NT2/D1 (cell line): Measurements from ENCODE around the gene CWC27.

Source experiments
- DNase-seq: peaks from one replicate; pipeline ENCODE4 v3.0.0-alpha.2; 2011; ENCODE audit warnings: low read depth, low spot score
- H3K27me3 ChIP-seq: 2 replicates; pipeline ENCODE4 v1.6.0; 2011; ENCODE audit warnings: mild to moderate bottlenecking; ENCODE audit not compliant: insufficient read length, insufficient read depth
- H3K36me3 ChIP-seq: 2 replicates; pipeline ENCODE4 v1.6.1; 2011; ENCODE audit warnings: mild to moderate bottlenecking, low read length, mixed read lengths; ENCODE audit not compliant: insufficient read depth, insufficient read length
- H3K4me1 ChIP-seq: 2 replicates; pipeline ENCODE4 v1.5.1; 2011; ENCODE audit not compliant: insufficient read depth, insufficient read length
- H3K4me3 ChIP-seq: 2 replicates; pipeline ENCODE4 v1.5.1; 2011; ENCODE audit warnings: low read depth; ENCODE audit not compliant: insufficient read length
- H3K9ac ChIP-seq: 2 replicates; pipeline ENCODE4 v1.6.0; 2011; ENCODE audit warnings: low read depth; ENCODE audit not compliant: insufficient read length
- H3K9me3 ChIP-seq: 2 replicates; pipeline ENCODE4 v1.5.1; 2011; ENCODE audit warnings: mild to moderate bottlenecking, low read length; ENCODE audit not compliant: insufficient read depth
- SUZ12 ChIP-seq: IDR thresholded peaks from 2 replicates; pipeline ENCODE4 v1.6.1; 2011; ENCODE audit not compliant: insufficient read length, insufficient read depth; ENCODE audit errors: extremely low read depth
- YY1 ChIP-seq: IDR thresholded peaks from 2 replicates; pipeline ENCODE4 v1.6.1; 2011; ENCODE audit not compliant: insufficient read length, insufficient read depth
- ZNF274 ChIP-seq: IDR thresholded peaks from 2 replicates; pipeline ENCODE4 v1.6.1; 2011; ENCODE audit warnings: mild to moderate bottlenecking, low read depth, low read length

The CWC27 gene

GRCh38 chr5:64749385-64749784, 19.3 kb upstream of the CWC27 start:
- H3K36me3 ChIP-seq: peaks cover 7% of the 10 kb centered on the region
- H3K4me3 ChIP-seq: no peak overlapping the region
- H3K9me3 ChIP-seq: no peaks in the 10 kb centered on the region
- no peak overlapping the region for H3K9ac ChIP-seq
- no peak for TF ChIP-seq ZNF274
- no peak for TF ChIP-seq SUZ12
- no peak for TF ChIP-seq YY1
- H3K27me3 ChIP-seq: no peaks in the 10 kb centered on the region
- DNase-seq: no peak
- H3K4me1 ChIP-seq: no peaks in the 10 kb centered on the region

GRCh38 chr5:64754066-64754465, 14.7 kb upstream of the CWC27 start:
- no peaks in the 10 kb centered on the region for H3K27me3 ChIP-seq
- H3K4me3 ChIP-seq: no peak overlapping the region
- no peaks in the 10 kb centered on the region for H3K9me3 ChIP-seq
- TF ChIP-seq SUZ12 (no peak), YY1 (no peak), ZNF274 (no peak)
- peaks cover 9% of the 10 kb centered on the region for H3K36me3 ChIP-seq
- no peaks in the 10 kb centered on the region for H3K4me1 ChIP-seq
- no peak for DNase-seq
- no peak overlapping the region for H3K9ac ChIP-seq

- no peak for DNase-seq
- peaks cover 8% of the 10 kb centered on the region for H3K36me3 ChIP-seq
- H3K4me3 ChIP-seq: no peak overlapping the region
- H3K9ac ChIP-seq: no peak overlapping the region
- no peak for TF ChIP-seq YY1
- TF ChIP-seq ZNF274: no peak
- no peak for TF ChIP-seq SUZ12
- H3K9me3 ChIP-seq: no peaks in the 10 kb centered on the region
- H3K4me1 ChIP-seq: no peaks in the 10 kb centered on the region
- no peaks in the 10 kb centered on the region for H3K27me3 ChIP-seq
Measured at GRCh38 chr5:64758901-64759300, 9.8 kb upstream of the CWC27 start.

- peaks cover 18% of the 10 kb centered on the region for H3K36me3 ChIP-seq
- DNase-seq: no peak
Measured at GRCh38 chr5:64759960-64760660, 8.6 kb upstream of the CWC27 start.

GRCh38 chr5:64763948-64764503, 4.7 kb upstream of the CWC27 start:
- DNase-seq: no peak
- peaks cover 29% of the 10 kb centered on the region for H3K36me3 ChIP-seq
- H3K27me3 ChIP-seq: no peaks in the 10 kb centered on the region
- TF ChIP-seq SUZ12 (no peak), ZNF274 (no peak), YY1 (no peak)
- H3K9ac ChIP-seq: no peak overlapping the region
- no peak overlapping the region for H3K4me3 ChIP-seq
- no peaks in the 10 kb centered on the region for H3K4me1 ChIP-seq
- H3K9me3 ChIP-seq: no peaks in the 10 kb centered on the region

More at GRCh38 chr5:64759960-64760660, 8.6 kb upstream of the CWC27 start:
- Histone ChIP-seq H3K27me3 (no peaks in the 10 kb centered on the region), H3K4me3 (no peak overlapping the region), H3K9me3 (no peaks in the 10 kb centered on the region), H3K4me1 (no peaks in the 10 kb centered on the region), H3K9ac (no peak overlapping the region)
- TF ChIP-seq YY1 (no peak), ZNF274 (no peak), SUZ12 (no peak)

GRCh38 chr5:64765804-64766504, 2.8 kb upstream of the CWC27 start:
- Histone ChIP-seq H3K9me3 (no peaks in the 10 kb centered on the region), H3K4me3 (no peak overlapping the region), H3K27me3 (no peaks in the 10 kb centered on the region), H3K36me3 (peaks cover 25% of the 10 kb centered on the region), H3K4me1 (no peaks in the 10 kb centered on the region), H3K9ac (no peak overlapping the region)
- DNase-seq: no peak
- TF ChIP-seq YY1 (no peak), SUZ12 (no peak), ZNF274 (no peak)

- Histone ChIP-seq H3K9me3 (no peaks in the 10 kb centered on the region), H3K9ac (no peak overlapping the region), H3K27me3 (no peaks in the 10 kb centered on the region), H3K36me3 (peaks cover 26% of the 10 kb centered on the region), H3K4me1 (no peaks in the 10 kb centered on the region), H3K4me3 (no peak overlapping the region)
- TF ChIP-seq SUZ12 (no peak), YY1 (no peak), ZNF274 (no peak)
- DNase-seq: no peak
Measured at GRCh38 chr5:64766941-64767340, 1.8 kb upstream of the CWC27 start.
